ENCODE results near the gene ANKRD28. TPM values are rescaled to one million over a fixed set of nuclear protein-coding genes. Genes with fewer than 3 reads are reported as not detected.
"Not testable (repeated sequence)": the region's sequence is repeated elsewhere in the genome, so short reads cannot be mapped to it uniquely, and the experiment has no call there.

The ANKRD28 gene
- total RNA-seq = 105 TPM

DNA sequence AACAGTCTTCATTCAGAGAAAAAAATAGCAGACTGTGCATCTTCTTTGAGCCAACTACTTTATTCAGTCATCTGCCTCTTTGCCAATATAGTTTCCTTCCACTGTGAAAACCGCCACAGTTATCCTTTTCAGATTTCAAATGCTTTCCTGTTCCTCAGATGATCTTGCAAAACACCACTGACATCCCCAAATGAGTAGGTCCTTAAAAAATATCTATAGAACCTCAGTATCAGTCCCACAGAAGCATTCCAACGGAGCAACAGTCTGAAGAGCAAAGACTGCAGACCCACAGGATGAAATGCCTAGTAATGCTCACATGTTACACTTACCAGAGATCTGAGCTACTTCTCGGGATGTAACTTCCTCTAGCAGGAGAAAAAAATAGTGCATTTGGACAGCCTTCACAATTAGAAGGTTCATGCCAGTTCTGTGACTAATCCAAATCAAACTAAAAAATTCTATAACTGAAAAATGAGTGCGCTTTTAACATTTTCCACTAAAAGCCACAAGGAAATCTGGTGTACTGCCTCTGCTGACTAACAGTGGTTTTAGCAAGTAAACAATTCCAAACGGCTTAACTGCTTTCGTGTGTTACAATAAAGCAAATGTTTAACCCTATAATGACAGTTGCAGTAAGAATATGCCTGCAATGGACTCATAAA lies at the start of gene ANKRD28:
Gene ANKRD28 (minus strand): TSS at position 338 of the 662 bp plus-strand sequence. CDS start 1,458 bp downstream, outside the sequence.
- DNase-seq = peak; percentile 20

DNA sequence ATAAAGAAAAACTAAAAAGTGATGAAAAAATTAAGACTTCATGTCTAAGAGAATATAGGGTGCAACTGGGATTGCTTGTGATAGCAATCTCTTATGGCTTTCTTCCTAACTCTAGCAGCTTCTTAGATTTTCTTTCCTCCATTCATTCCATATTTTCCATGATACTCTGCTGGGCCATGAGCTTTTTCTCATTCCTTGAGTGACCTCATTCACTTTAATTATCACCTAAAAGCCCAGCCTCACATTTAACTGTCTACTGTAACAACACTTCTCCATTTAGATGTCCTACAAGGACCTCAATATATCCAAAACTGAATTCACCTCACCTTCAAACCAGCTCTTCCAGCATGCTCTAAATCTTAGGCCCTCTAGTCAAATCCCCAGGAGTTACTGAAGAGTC lies 49.5 kb upstream of the ANKRD28 start:
- DNase-seq = no peak

DNA sequence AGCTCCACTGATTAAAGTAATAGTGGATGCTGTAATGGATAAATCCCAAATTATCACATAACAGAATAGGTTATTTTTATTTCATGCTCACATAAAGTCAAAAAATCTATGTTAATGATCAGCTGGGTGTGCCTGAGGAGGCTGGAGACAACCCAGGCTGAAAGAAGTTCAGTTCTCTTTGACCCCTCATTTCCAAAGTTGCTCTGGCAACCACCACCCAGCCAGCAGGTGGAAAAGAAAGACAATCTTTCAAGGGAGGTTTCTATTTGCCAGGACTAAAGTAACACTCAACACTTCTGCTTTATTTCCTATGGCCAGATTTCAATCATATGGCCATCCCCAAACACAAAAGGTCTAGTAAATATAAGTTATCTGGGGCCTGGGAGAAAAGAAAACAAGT lies 48.8 kb upstream of the ANKRD28 start:
- DNase-seq = no peak

DNA sequence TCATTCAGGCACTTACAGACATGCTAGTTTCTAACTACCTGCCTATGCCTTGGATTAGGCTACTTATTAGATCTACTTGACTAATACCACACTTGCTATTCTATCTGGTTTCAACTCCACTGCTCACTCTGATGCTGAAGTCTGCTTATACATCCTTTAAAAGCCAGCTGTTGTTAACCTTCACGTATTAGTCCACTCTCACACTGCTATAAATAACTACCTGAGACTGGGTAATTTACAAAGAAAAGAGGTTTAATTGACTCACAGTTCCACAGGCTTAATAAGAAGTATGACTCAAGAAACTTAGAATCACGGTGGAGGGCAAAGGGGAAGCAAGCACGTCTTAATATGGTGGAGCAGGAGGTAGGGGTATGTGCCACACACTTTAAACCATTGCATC lies 47.7 kb upstream of the ANKRD28 start:
- no peak for DNase-seq

DNA sequence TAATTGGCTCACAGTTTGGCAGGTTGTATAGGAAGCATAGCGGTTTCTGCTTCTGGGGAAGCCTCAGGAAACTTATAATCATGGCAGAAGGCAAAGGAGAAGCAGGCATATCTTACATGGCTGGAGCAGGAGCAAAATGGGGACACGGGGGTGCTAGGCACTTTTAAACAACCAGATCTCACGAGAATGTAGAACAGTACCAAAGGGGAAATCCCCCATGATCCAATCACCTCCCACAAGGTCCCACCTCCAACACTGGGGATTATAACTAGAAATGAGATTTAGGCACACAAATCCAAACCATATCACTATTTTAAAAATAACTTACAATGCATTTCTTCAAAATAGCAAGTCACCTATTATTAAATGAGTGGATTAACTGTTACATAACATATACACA lies 47.1 kb upstream of the ANKRD28 start:
- no peak for DNase-seq

DNA sequence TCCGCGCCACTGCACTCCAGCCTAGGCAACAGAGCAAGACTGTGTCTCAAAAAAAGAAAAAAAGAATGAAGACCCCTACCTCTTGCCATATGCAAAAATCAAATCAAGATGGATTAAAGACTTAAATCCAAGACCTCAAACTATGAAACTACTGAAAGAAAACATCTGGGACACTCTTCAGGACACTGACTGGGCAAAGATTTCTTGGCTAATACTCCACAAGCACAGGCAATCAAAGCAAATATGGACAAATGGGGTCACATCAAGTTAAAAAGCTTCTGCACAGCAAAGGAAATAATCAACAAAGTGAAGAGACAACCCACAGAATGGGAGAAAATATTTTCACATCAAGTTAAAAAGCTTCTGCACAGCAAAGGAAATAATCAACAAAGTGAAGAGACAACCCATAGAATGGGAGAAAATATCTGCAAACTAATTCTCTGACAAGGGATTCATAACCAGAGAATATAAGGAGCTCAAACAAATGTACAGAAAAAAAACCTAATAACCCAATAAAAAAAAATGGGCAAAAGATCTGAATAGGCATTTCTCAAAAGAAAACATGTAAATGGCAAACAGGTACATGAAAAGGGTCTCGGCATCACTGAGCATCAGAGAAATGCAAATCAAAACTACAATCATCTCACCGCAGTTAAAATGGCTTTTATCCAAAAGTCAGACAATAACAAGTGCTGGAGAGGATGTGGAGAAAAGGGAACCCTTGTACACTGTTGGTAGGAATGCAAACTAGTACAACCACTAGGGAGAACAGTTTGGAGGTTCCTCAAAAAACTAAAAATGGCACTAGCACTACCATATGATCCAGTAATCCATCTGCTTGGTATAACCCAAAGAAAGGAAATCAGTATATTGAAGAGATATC lies 43.6 kb upstream of the ANKRD28 start:
- not testable (repeated sequence) for DNase-seq

DNA sequence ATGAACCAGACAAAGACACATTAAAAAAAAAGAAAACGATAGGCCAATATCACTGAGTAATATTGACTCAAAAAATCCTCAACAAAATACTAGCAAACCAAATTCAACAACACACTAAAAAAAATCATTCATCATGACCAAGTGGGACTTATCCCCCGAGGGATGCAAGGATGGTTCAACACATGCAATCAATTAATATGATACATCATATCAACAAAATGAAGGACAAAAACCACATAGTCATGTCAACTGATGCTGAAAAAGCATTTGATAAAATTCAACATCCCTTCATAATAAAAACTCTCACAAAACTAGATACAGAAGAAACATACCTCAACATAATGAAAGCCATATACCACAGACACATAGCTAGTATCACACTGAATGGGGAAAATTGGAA lies 41.8 kb upstream of the ANKRD28 start:
- DNase-seq = no peak

DNA sequence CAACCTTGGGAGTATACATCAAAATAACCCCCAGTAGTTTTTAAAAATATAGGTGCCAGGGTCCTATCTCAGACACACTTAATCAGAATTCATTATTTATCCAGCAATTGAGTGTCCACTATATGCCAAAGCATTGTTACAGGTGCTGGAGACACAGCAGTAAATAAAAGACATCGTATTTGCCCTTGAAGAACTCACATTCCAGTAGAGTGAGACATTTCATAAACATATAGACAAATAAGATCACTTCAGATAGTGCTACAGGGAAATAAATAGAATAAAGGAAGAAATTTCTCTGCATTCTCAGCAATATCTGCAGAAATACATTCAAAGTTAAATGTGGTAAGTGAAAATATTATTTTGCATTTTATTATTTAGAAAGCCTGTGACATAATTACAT lies 34.1 kb upstream of the ANKRD28 start:
- DNase-seq = no peak

DNA sequence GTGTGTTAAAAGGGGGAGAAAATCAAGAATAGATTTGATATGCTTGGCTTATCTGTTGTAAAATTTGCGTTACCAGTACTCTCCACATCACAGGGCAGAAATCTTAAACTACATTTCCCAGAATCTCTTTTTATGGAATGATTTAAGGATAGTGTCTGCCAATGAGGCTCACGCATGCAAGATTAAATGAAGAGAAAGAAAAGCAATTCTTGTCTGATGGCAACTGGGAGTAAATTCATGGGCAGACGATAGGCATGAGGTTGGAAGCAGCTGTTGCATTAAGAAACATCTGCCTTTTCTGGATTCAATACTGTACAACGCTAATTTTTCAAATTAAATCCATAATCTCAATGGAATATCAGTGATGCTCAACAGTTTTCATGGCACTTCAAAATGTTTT lies 27.2 kb upstream of the ANKRD28 start:
- DNase-seq = no peak

DNA sequence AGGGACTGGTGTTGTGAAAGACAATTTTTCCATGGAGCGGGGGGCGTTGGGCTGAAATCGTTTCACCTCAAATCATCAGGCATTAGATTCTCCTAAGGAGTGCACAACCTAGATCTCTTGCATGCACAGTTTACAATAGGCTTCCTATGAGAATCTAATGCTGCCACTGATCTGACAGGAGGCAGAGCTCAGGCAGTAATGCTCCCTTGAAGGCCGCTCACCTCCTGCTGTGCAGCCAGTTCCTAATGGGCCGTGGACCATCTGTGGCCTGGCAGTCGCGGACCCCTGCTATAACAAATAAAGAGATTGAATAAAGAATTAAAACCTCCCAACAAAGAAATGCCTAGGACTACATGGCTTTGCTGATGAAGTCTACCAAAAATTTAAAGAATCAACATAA lies 25.3 kb upstream of the ANKRD28 start:
- no peak for DNase-seq

DNA sequence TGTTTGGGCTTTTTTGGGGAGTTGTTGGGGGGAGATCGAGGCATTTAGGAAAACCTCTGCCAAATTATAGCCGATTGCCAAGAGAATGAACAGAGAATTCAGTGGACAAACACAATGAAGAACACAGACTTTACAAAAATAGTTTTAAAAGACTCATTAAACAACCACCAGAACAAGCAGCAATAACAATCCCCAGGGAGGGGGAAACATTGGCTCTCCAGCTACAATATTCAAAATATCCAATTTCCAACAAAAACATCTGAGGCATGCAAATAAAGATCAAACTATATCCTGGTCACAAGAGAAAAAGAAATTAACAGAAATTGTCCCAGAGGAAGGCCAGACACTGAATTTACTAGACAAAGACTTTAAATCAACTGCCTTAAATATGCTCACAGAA lies 24.5 kb upstream of the ANKRD28 start:
- no peak for DNase-seq

DNA sequence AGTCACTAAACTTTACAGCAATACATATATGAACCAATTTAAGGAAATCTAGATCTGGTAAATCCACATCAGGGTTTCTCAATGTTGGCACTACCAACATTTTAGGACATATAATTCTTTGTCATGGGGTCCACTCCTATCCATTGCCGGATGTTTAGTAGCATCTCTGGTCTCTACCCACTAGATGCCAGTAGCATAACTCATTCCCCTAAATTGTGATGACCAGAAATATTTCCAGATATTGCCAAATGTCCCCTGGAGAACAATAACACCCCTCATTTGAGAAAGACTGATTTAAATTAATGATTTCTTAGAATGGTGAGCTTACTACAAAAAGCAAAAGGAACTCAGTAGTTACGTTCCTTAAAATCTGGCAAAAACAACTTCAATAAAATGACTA lies 23.1 kb upstream of the ANKRD28 start:
- no peak for DNase-seq

DNA sequence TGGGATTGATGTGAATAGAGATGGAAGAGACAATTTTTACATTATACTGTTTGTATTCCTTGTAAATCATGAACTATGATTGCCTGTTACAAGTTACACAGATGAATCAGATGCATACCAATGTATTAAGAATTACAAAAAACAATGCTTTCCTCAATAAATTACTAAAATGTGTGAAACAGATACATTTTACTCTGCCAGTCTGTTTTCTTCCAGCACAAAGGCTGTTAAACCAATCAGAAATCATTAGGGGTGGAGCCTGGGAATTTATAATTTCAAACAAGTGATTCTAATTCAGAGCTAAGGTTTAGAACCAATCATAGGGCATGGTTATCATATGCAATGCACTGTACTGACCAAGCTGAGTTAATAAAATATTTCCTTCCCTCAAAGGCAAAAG lies 21.8 kb upstream of the ANKRD28 start:
- no peak for DNase-seq

DNA sequence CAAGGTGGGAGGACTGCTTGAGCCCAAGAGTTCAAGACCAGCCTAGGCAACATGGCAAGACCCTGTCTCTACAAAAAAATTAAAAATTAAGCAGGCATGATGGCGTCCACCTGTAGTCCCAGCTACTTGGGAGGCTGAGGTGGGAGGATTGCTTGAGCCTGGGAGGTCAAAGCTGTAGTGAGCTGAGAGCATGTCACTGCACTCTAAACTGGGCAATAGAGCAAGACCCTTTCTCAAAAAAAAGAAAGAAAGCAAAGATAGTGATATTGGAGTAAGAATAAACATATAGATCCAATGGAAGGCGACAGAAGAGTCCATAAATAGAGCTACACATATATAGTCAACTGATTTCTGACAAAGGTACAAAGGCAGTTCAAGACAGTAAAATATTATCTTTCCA lies 21.3 kb upstream of the ANKRD28 start:
- no peak for DNase-seq

DNA sequence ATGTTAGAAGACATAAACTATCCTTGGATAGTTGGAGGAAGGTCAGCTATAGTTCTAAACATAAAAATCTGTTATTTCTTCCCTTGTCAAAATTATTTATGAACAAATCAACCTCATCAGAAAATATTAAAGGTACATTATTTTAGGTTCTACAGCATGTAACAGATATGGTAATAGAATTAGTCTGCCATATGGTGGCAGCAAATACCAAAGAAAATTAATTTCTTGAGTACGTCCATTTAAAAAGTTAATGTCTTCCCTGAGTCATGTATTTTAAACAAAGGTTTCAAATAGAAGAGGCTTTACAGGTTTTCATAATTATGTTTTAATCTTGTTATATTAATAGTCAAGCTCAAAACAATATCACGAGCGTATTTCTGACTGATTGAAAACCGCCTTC lies 17.9 kb upstream of the ANKRD28 start:
- DNase-seq = no peak

DNA sequence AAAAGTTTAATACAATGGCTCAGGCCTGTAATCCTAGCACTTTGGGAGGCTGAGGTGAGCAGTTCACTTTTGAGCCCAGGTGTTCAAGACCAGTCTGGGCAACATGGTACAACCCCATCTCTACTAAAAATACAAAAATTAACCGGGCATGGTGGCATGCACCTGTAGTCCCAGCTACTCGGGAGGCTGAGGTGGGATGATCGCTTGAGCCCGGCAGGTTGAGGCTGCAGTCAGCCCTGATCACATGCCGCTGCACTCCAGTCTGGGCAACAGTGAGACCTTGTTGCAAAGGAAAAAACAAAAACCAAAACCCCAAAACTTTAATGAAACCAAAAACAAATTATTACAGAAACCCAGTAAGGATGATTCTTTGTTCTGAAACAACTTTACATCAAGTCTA lies 15.3 kb upstream of the ANKRD28 start:
- not testable (repeated sequence) for DNase-seq

DNA sequence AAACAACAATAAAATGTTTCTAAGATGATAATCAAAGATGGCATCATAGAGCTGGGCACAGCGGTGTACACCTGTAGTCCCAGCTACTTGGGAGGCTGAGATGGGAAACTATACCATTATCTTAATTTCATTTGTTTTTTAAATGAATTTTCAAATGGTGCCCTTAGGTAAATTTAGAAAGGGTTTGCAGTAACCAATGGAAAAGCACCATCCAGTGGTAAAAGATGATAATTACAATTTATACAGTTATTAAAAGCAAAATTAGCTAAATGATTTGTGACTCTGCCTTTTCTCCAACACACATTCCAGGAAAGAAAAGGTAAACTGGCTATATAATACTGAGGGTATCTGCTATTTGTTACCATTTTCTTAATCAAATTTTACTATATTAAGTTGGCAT lies 14.4 kb upstream of the ANKRD28 start:
- no peak for DNase-seq

DNA sequence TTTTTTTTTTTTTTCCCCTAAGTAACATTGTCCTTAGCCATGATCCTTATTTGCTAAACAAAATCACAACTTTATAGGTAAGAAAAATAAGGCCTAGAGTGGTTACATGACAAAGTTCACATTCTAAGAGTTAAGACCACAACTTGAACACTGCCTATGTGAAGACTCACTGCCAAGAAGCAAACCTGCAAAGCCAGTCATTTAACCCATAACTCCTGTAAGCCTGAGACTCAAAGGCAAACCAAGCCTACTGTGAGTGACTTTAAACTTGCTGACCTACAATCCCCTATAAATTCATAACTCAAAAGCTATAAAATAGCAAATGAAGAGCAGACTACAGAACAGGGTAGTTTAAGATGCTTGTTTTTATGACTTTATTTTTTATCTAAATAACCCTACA lies 12.9 kb upstream of the ANKRD28 start:
- DNase-seq = no peak

DNA sequence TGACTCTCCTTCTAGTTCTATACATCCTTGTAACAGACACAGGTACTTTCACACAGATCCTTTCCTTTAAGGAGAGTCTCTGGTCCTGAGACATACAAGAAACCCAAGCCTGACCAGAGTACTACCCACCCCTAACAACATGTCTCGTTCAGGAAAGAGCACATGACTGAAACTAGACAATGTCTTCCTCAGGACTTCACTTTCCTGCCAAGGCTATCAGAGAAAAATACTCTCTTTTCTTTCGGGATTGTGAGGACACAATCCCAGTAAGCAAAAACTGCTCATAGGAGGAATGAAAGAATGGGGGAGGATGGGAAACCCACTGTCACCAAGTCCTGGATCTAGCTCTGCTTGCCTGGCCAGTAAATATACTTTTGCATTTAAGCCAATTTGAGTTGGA lies 11.5 kb upstream of the ANKRD28 start:
- no peak for DNase-seq

DNA sequence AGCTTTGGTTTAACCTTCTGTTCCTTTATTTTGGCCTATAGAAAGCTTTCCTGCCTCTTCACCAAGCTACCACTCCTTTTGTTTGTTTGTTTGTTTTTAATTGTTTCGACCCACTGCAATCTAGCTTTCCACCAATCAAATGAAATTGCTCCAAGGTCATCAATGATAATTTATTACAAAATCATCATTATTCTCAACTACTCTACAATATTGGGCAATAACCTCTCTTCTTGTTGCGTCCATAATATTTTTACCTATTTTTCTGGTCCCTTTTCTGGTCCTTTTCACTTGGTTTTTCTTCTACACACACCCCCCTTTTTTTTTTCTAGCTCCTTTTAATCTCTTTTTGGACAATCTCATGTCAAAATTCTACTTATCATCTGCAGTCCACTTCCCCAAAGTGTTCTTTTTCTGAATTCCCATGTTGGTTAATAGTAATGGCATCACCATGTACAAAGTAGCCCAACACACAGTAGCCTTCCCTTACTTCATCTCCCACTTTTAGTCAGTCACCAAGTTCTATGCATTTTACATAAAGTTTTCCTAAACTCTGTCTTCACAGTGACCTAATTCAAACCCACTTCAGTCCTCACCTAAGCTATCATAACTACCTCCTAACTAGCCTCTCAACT lies 11.0 kb upstream of the ANKRD28 start:
- no peak for DNase-seq

DNA sequence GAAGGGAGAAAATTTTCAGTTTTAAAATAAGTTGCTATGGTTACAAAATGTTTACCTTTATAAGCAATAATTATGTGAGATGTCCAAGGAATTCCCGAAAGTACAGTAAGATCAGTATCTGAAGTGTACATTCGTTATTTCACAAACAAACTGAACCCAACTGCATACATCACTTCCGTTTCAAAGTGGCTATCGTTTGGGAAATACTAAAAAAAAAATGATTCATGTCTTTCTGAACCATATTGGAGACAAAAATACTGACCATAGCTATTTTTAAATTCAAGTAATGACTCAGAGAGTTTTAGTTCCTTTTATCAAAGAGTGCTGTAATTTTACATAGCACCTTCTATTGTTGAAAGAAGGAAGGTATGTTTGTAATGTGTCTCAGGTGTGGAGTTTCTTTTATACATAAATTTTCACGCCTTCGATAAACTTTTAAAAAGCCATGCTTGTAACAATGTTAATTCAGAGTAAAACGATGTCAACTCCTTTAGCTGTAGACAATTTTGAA lies 8.0 kb upstream of the ANKRD28 start:
- no peak for DNase-seq

DNA sequence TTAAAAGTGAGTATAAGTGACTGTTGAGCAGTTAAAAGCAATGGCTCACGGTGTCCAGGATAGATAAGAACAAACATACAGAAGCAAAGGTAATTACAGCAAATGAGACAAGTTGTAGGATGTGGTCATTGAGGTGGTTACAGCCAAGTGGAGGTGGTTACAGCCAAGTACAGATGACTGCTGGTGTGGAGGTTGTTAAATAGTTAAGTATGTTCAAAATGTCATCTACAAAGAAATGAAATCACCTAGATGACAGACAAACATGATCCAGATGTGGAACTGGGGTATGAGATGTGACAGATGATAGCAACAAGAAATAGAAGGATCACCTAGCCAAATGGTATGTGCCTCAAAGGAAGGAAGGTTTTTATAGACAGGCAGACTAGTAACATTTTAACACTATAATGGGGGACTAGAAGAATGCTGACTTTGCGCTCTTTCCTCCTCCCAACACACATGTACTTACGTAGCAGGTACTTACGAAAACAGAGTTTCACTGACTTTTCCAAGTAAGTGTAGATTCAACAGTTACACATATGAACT lies 6.8 kb upstream of the ANKRD28 start:
- no peak for DNase-seq

DNA sequence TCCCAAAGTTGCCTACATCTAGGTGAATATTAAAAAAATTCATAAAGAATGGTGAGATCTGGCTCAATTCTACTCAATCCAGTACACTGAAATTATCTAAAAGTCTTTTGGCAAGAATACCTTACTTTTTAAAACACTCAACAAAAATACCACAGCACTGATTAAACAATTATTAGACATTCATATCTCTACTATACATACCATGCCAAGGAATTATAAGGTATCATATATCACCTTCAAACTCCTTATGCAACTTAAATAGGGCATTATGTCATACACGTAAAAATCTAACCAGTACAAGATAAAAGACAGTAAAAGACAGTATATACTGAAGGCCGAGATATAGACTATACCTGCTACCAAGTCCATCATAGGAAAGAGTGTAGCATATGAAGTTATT lies 6.1 kb upstream of the ANKRD28 start:
- no peak for DNase-seq

Measured in occipital lobe (tissue), 2 donors.